NB4 (cell line): ENCODE data around the gene EXOC8.

ENCODE experiments used
- MYC ChIP-seq: IDR thresholded peaks from 2 replicates; pipeline ENCODE4 v1.6.1; 2011; ENCODE audit warnings: low read depth, low read length
- POLR2A ChIP-seq: IDR thresholded peaks from 2 replicates; pipeline ENCODE4 v1.6.1; 2011; ENCODE audit warnings: mild to moderate bottlenecking; ENCODE audit not compliant: insufficient read length; ENCODE audit errors: extremely low read depth
- TF ChIP-seq, protein P1 (sequence below): IDR thresholded peaks from one replicate; pipeline ENCODE4 v1.5.1; 2012; ENCODE audit warnings: low read depth, low read length
- TF ChIP-seq, protein P2 (sequence below): IDR thresholded peaks from 2 replicates; pipeline ENCODE4 v1.6.1; 2011; ENCODE audit warnings: low read depth, low read length

GRCh38 chr1:231310391-231310934, 27.2 kb downstream of the EXOC8 start:
- TF ChIP-seq, protein P1, sequence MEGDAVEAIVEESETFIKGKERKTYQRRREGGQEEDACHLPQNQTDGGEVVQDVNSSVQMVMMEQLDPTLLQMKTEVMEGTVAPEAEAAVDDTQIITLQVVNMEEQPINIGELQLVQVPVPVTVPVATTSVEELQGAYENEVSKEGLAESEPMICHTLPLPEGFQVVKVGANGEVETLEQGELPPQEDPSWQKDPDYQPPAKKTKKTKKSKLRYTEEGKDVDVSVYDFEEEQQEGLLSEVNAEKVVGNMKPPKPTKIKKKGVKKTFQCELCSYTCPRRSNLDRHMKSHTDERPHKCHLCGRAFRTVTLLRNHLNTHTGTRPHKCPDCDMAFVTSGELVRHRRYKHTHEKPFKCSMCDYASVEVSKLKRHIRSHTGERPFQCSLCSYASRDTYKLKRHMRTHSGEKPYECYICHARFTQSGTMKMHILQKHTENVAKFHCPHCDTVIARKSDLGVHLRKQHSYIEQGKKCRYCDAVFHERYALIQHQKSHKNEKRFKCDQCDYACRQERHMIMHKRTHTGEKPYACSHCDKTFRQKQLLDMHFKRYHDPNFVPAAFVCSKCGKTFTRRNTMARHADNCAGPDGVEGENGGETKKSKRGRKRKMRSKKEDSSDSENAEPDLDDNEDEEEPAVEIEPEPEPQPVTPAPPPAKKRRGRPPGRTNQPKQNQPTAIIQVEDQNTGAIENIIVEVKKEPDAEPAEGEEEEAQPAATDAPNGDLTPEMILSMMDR = no peak
- TF ChIP-seq POLR2A (no peak), MYC (no peak)
- TF ChIP-seq, protein P2, sequence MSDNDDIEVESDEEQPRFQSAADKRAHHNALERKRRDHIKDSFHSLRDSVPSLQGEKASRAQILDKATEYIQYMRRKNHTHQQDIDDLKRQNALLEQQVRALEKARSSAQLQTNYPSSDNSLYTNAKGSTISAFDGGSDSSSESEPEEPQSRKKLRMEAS = no peak
